Dedifferentiated amniotic fluid mesenchymal stem cell (primary cell): ENCODE measurements around the gene SLC30A10.
"Not testable (repeated sequence)": the region's sequence is repeated elsewhere in the genome, so short reads cannot be mapped to it uniquely, and the experiment has no call there.

Experiments
- DNase-seq: peaks from one replicate; pipeline ENCODE4 v3.0.0-alpha.2; 2016; ENCODE audit errors: extremely low spot score

SLC30A10 gene

GRCh38 chr1:219927956-219928790, at the start of gene SLC30A10:
Gene SLC30A10 (minus strand): TSS chr1:219928557. CDS start chr1:219928440, 117 bp downstream.
- DNase-seq, result no peak

GRCh38 chr1:219973213-219973612, 44.9 kb upstream of the SLC30A10 start:
- DNase-seq, result no peak

- DNase-seq, result no peak
Observed at GRCh38 chr1:219967361-219967760, 39.0 kb upstream of the SLC30A10 start.

- no peak for DNase-seq
Observed at GRCh38 chr1:219966071-219966349, 37.7 kb upstream of the SLC30A10 start.

- DNase-seq, result no peak
Observed at GRCh38 chr1:219965285-219966070, 37.1 kb upstream of the SLC30A10 start.

- DNase-seq, result no peak
Observed at GRCh38 chr1:219963432-219963831, 35.1 kb upstream of the SLC30A10 start.

- DNase-seq, result no peak
Observed at GRCh38 chr1:219961684-219962083, 33.3 kb upstream of the SLC30A10 start.

- DNase-seq, result no peak
Observed at GRCh38 chr1:219959540-219960203, 31.3 kb upstream of the SLC30A10 start.

- no peak for DNase-seq
Observed at GRCh38 chr1:219958875-219959417, 30.6 kb upstream of the SLC30A10 start.

GRCh38 chr1:219954736-219955421, 26.5 kb upstream of the SLC30A10 start:
- no peak for DNase-seq

GRCh38 chr1:219954052-219954451, 25.7 kb upstream of the SLC30A10 start:
- DNase-seq, result no peak

- no peak for DNase-seq
Observed at GRCh38 chr1:219952361-219952760, 24.0 kb upstream of the SLC30A10 start.

- not testable (repeated sequence) for DNase-seq
Observed at GRCh38 chr1:219949227-219949626, 20.9 kb upstream of the SLC30A10 start.

- DNase-seq, result not testable (repeated sequence)
Observed at GRCh38 chr1:219948766-219949165, 20.4 kb upstream of the SLC30A10 start.

- no peak for DNase-seq
Observed at GRCh38 chr1:219945795-219946194, 17.4 kb upstream of the SLC30A10 start.

GRCh38 chr1:219941179-219942118, 13.1 kb upstream of the SLC30A10 start:
- no peak for DNase-seq

GRCh38 chr1:219940707-219941106, 12.3 kb upstream of the SLC30A10 start:
- DNase-seq, result no peak

GRCh38 chr1:219938706-219939105, 10.3 kb upstream of the SLC30A10 start:
- DNase-seq, result no peak

GRCh38 chr1:219933763-219934162, 5.4 kb upstream of the SLC30A10 start:
- DNase-seq, result not testable (repeated sequence)

- DNase-seq, result no peak
Observed at GRCh38 chr1:219931033-219931432, 2.7 kb upstream of the SLC30A10 start.

GRCh38 chr1:219928791-219929118, 398 bp upstream of the SLC30A10 start:
- no peak for DNase-seq
